ENCODE data around the gene UGT1A8.
"Not testable (repeated sequence)": the region's sequence is repeated elsewhere in the genome, so short reads cannot be mapped to it uniquely, and the experiment has no call there.

Gene UGT1A8

DNA sequence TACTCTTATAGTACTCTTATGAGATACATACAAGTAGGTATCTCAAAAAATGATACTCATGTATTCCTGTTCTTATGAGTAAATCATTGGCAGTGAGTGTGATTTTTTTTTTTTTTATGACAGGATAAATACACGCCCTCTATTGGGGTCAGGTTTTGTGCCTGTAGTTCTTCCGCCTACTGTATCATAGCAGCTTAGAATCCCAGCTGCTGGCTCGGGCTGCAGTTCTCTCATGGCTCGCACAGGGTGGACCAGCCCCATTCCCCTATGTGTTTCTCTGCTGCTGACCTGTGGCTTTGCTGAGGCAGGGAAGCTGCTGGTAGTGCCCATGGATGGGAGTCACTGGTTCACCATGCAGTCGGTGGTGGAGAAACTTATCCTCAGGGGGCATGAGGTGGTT lies at the start of gene UGT1A8:
TSS of gene UGT1A8 (plus strand) at position 158 of the 400 bp plus-strand sequence. CDS start at position 233, 75 bp downstream.
- H3K79me2 ChIP-seq (ENCODE audit: insufficient read depth, low read length); H3K36me3 ChIP-seq (ENCODE audit: insufficient read depth, low read length); H3K4me3 ChIP-seq (ENCODE audit: low read depth, low read length, poor library complexity, severe bottlenecking); H3K9ac ChIP-seq (ENCODE audit: low read length); H2AFZ ChIP-seq (ENCODE audit: low read length); H3K4me1 ChIP-seq (ENCODE audit: insufficient read depth, low read length, severe bottlenecking); H3K27ac ChIP-seq (ENCODE audit: low read depth, low read length, poor library complexity, severe bottlenecking); H3K4me2 ChIP-seq (ENCODE audit: low read length); H3K27me3 ChIP-seq (ENCODE audit: insufficient read depth, low read length); H3K9me2 ChIP-seq (ENCODE audit: low read depth, low read length); H3F3A ChIP-seq (ENCODE audit: insufficient read depth, low read length); H3K9me3 ChIP-seq (ENCODE audit: low read length); H4K20me1 ChIP-seq (ENCODE audit: insufficient read depth, low read length): not testable (repeated sequence)

DNA sequence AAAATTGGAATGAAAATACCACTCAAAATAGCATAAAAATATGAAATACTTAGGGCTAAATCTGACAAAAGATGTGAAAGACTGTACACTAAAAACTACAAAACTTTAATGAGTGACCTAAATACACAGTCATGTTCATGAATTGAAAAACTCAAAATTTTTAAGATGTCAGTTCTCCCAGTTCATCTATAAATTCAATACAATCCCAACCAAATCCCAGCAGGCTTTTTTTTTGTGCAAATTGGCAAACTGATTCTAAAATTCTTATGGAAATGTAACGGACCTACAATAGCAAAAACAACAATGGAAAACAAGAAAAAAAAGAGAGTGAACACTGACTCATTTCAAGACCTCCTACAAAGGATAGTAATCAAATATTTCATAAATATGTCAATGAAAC lies 46.4 kb upstream of the UGT1A8 start:
- H3K4me3 ChIP-seq (ENCODE audit: low read depth, low read length, poor library complexity, severe bottlenecking), result no peak overlapping the region
- no peaks in the 10 kb centered on the region for H4K20me1 ChIP-seq (ENCODE audit: insufficient read depth, low read length)
- no peak overlapping the region for H3K9ac ChIP-seq (ENCODE audit: low read length)
- TF ChIP-seq EZH2 (IDR thresholded peaks at IDR 0.05; ENCODE audit: borderline replicate concordance, low read length), result no peak
- TF ChIP-seq, protein P1, sequence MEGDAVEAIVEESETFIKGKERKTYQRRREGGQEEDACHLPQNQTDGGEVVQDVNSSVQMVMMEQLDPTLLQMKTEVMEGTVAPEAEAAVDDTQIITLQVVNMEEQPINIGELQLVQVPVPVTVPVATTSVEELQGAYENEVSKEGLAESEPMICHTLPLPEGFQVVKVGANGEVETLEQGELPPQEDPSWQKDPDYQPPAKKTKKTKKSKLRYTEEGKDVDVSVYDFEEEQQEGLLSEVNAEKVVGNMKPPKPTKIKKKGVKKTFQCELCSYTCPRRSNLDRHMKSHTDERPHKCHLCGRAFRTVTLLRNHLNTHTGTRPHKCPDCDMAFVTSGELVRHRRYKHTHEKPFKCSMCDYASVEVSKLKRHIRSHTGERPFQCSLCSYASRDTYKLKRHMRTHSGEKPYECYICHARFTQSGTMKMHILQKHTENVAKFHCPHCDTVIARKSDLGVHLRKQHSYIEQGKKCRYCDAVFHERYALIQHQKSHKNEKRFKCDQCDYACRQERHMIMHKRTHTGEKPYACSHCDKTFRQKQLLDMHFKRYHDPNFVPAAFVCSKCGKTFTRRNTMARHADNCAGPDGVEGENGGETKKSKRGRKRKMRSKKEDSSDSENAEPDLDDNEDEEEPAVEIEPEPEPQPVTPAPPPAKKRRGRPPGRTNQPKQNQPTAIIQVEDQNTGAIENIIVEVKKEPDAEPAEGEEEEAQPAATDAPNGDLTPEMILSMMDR (IDR thresholded peaks at IDR 0.05; ENCODE audit: low read length), result no peak
- no peaks in the 10 kb centered on the region for H3K27me3 ChIP-seq (ENCODE audit: insufficient read depth, low read length)
- no peaks in the 10 kb centered on the region for H3K79me2 ChIP-seq (ENCODE audit: insufficient read depth, low read length)
- H3K4me2 ChIP-seq (ENCODE audit: low read length), result no peak overlapping the region
- H3K4me1 ChIP-seq (ENCODE audit: insufficient read depth, low read length, severe bottlenecking), result peaks cover 8% of the 10 kb centered on the region
- no peaks in the 10 kb centered on the region for H3K9me2 ChIP-seq (ENCODE audit: low read depth, low read length)
- H3K36me3 ChIP-seq (ENCODE audit: insufficient read depth, low read length), result no peaks in the 10 kb centered on the region
- no peak overlapping the region for H3K27ac ChIP-seq (ENCODE audit: low read depth, low read length, poor library complexity, severe bottlenecking)
- H2AFZ ChIP-seq (ENCODE audit: low read length), result no peak overlapping the region
- H3F3A ChIP-seq (ENCODE audit: insufficient read depth, low read length), result no peaks in the 10 kb centered on the region
- H3K9me3 ChIP-seq (ENCODE audit: low read length), result no peaks in the 10 kb centered on the region

DNA sequence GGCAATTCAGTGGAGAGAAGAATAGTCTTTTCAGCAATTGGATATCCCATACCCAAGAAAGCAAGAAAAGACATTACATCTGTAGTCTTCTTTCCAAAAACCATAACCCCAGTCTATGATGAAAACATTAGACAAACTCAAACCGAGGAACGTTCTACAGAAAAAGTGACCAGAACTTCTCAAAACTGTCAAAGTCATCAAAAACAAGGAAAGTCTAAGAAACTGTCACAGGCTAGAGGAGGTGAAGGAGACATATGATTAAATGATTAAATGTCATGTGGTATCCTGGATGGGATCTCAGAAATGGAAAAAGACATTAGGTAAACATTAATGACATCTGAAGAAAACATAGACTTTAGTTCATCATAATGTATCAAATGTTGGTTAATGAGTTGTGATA lies 46.0 kb upstream of the UGT1A8 start:
- Histone ChIP-seq H3K4me1 (ENCODE audit: insufficient read depth, low read length, severe bottlenecking) (peaks cover 3% of the 10 kb centered on the region), H3K9ac (ENCODE audit: low read length) (no peak overlapping the region), H3K36me3 (ENCODE audit: insufficient read depth, low read length) (no peaks in the 10 kb centered on the region), H3F3A (ENCODE audit: insufficient read depth, low read length) (no peaks in the 10 kb centered on the region), H3K9me3 (ENCODE audit: low read length) (no peaks in the 10 kb centered on the region), H3K4me2 (ENCODE audit: low read length) (no peak overlapping the region), H3K4me3 (ENCODE audit: low read depth, low read length, poor library complexity, severe bottlenecking) (no peak overlapping the region), H3K27me3 (ENCODE audit: insufficient read depth, low read length) (no peaks in the 10 kb centered on the region), H3K9me2 (ENCODE audit: low read depth, low read length) (no peaks in the 10 kb centered on the region), H4K20me1 (ENCODE audit: insufficient read depth, low read length) (no peaks in the 10 kb centered on the region), H3K27ac (ENCODE audit: low read depth, low read length, poor library complexity, severe bottlenecking) (no peak overlapping the region), H3K79me2 (ENCODE audit: insufficient read depth, low read length) (no peaks in the 10 kb centered on the region), H2AFZ (ENCODE audit: low read length) (no peak overlapping the region)
- TF ChIP-seq, protein P1 (IDR thresholded peaks at IDR 0.05; ENCODE audit: low read length), result no peak
- no peak for TF ChIP-seq EZH2 (IDR thresholded peaks at IDR 0.05; ENCODE audit: borderline replicate concordance, low read length)

DNA sequence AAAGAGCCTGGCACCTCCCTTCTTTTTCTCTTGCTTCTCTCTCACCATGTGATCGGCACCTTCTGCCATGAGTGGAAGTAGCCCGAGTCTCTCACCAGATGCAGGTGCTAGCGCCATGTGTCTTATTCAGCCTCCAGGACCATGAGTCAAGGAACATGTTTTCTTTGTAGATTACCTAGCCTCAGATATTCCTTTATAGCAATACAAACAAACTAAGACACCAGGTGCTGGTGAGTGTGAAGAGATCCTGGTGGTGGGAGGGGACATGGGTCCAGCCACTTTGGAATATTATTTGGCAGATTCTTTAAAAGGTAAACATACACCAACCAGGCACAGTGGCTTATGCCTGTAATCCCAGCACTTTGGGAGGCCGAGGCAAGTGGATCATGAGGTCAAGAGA lies 45.0 kb upstream of the UGT1A8 start:
- Histone ChIP-seq H3K79me2 (ENCODE audit: insufficient read depth, low read length) (no peaks in the 10 kb centered on the region), H3K27ac (ENCODE audit: low read depth, low read length, poor library complexity, severe bottlenecking) (no peak overlapping the region), H3F3A (ENCODE audit: insufficient read depth, low read length) (no peaks in the 10 kb centered on the region), H3K4me2 (ENCODE audit: low read length) (no peak overlapping the region), H3K4me1 (ENCODE audit: insufficient read depth, low read length, severe bottlenecking) (no peaks in the 10 kb centered on the region), H4K20me1 (ENCODE audit: insufficient read depth, low read length) (no peaks in the 10 kb centered on the region), H3K4me3 (ENCODE audit: low read depth, low read length, poor library complexity, severe bottlenecking) (no peak overlapping the region), H3K9me3 (ENCODE audit: low read length) (no peaks in the 10 kb centered on the region), H3K36me3 (ENCODE audit: insufficient read depth, low read length) (no peaks in the 10 kb centered on the region), H2AFZ (ENCODE audit: low read length) (no peak overlapping the region), H3K9ac (ENCODE audit: low read length) (no peak overlapping the region), H3K27me3 (ENCODE audit: insufficient read depth, low read length) (no peaks in the 10 kb centered on the region), H3K9me2 (ENCODE audit: low read depth, low read length) (no peaks in the 10 kb centered on the region)
- TF ChIP-seq EZH2 (IDR thresholded peaks at IDR 0.05; ENCODE audit: borderline replicate concordance, low read length), result no peak
- TF ChIP-seq, protein P1 (IDR thresholded peaks at IDR 0.05; ENCODE audit: low read length), result no peak

DNA sequence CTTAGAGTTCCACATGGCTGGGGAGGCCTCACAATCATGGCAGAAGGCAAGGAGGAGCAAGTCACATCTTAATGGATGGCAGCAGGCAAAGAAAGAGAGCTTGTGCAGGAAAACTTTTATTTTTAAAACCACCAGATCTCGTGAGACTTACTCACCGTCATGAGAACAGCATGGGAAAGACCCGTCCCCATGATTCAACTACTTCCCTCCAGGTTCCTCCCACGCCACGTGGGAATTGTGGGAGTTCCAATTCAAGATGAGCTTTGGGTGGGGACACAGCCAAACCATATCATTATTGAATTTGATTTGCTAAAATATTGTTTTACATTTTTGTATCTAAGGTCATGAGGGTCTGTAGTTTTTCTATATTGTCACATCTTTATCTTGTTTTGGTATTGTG lies 40.1 kb upstream of the UGT1A8 start:
- H3K4me2 ChIP-seq (ENCODE audit: low read length); H3K36me3 ChIP-seq (ENCODE audit: insufficient read depth, low read length); H3F3A ChIP-seq (ENCODE audit: insufficient read depth, low read length); H3K27ac ChIP-seq (ENCODE audit: low read depth, low read length, poor library complexity, severe bottlenecking); H2AFZ ChIP-seq (ENCODE audit: low read length); H4K20me1 ChIP-seq (ENCODE audit: insufficient read depth, low read length); H3K27me3 ChIP-seq (ENCODE audit: insufficient read depth, low read length); H3K4me3 ChIP-seq (ENCODE audit: low read depth, low read length, poor library complexity, severe bottlenecking); H3K4me1 ChIP-seq (ENCODE audit: insufficient read depth, low read length, severe bottlenecking); H3K79me2 ChIP-seq (ENCODE audit: insufficient read depth, low read length); H3K9me3 ChIP-seq (ENCODE audit: low read length); H3K9ac ChIP-seq (ENCODE audit: low read length); H3K9me2 ChIP-seq (ENCODE audit: low read depth, low read length): not testable (repeated sequence)
